M059J (cell line): Measurements from ENCODE around the gene RPGRIP1. TPM values are rescaled to one million over a fixed set of nuclear protein-coding genes. Genes with fewer than 3 reads are reported as not detected.
"Not testable (repeated sequence)": the region's sequence is repeated elsewhere in the genome, so short reads cannot be mapped to it uniquely, and the experiment has no call there.

Source experiments
- DNase-seq: peaks from one replicate; pipeline ENCODE4 v3.0.0-alpha.2; 2012; ENCODE audit warnings: low read depth
- total RNA-seq: library from RNA; depleted of rRNA; stranded (reverse); fragments of >200 nt; shearing (Covaris generic); gene quantifications from 2 replicates; pipeline ENCODE4 v1.2.3, GENCODE V29; 2014; rRNA removed

Gene RPGRIP1
- total RNA-seq, 1 experiment from 2014 or later: not detected

- no peak for DNase-seq
Observed at GRCh38 chr14:21299562-21300130, 19.8 kb downstream of the RPGRIP1 start.

GRCh38 chr14:21300892-21301291, 21.0 kb downstream of the RPGRIP1 start:
- no peak for DNase-seq

- no peak for DNase-seq
Observed at GRCh38 chr14:21302013-21302835, 22.3 kb downstream of the RPGRIP1 start.

GRCh38 chr14:21302836-21303140, 22.9 kb downstream of the RPGRIP1 start:
- not testable (repeated sequence) for DNase-seq

- no peak for DNase-seq
Observed at GRCh38 chr14:21307637-21308036, 27.8 kb downstream of the RPGRIP1 start.

- DNase-seq: no peak
Observed at GRCh38 chr14:21308132-21308478, 28.2 kb downstream of the RPGRIP1 start.

GRCh38 chr14:21308479-21309237, 28.8 kb downstream of the RPGRIP1 start:
- DNase-seq: peak; percentile 80

GRCh38 chr14:21309238-21309636, 29.4 kb downstream of the RPGRIP1 start:
- no peak for DNase-seq

GRCh38 chr14:21309956-21310355, 30.1 kb downstream of the RPGRIP1 start:
- DNase-seq: no peak

- DNase-seq: no peak
Observed at GRCh38 chr14:21311614-21312013, 31.7 kb downstream of the RPGRIP1 start.

- no peak for DNase-seq
Observed at GRCh38 chr14:21313512-21313911, 33.6 kb downstream of the RPGRIP1 start.

- no peak for DNase-seq
Observed at GRCh38 chr14:21317398-21317797, 37.5 kb downstream of the RPGRIP1 start.

GRCh38 chr14:21320913-21321312, 41.0 kb downstream of the RPGRIP1 start:
- DNase-seq: no peak

GRCh38 chr14:21322716-21323115, 42.8 kb downstream of the RPGRIP1 start:
- DNase-seq: peak; percentile 11

GRCh38 chr14:21326972-21327371, 47.1 kb downstream of the RPGRIP1 start:
- no peak for DNase-seq

Other genes with a start within 250 kb of the RPGRIP1 start
- gene TPPP2, start 249.9 kb upstream of the RPGRIP1 start, total RNA-seq: not detected in 2 replicates
- not detected in 2 replicates for gene RNASE13, start 245.3 kb upstream of the RPGRIP1 start, total RNA-seq
- not detected in 2 replicates for gene RNASE7, start 237.7 kb upstream of the RPGRIP1 start, total RNA-seq
- gene RNASE8, start 222.3 kb upstream of the RPGRIP1 start, total RNA-seq: not detected in 2 replicates
- 12.0 and 24.8 TPM in 2 replicates for gene ARHGEF40, start 209.8 kb upstream of the RPGRIP1 start, total RNA-seq
- 5.3 and 12.1 TPM in 2 replicates for gene ZNF219, start 181.4 kb upstream of the RPGRIP1 start, total RNA-seq
- not detected in 2 replicates for gene TMEM253, start 179.0 kb upstream of the RPGRIP1 start, total RNA-seq
- not detected in 2 replicates for gene OR5AU1, start 124.0 kb upstream of the RPGRIP1 start, total RNA-seq
- gene HNRNPC, start 10.6 kb upstream of the RPGRIP1 start, total RNA-seq: 821 and 1,019 TPM in 2 replicates
- 76.9 and 115 TPM in 2 replicates for gene SUPT16H, start 103.9 kb downstream of the RPGRIP1 start, total RNA-seq
- 26.7 and 55.9 TPM in 2 replicates for gene CHD8, start 176.0 kb downstream of the RPGRIP1 start, total RNA-seq
- 22.6 and 28.2 TPM in 2 replicates for gene RAB2B, start 196.9 kb downstream of the RPGRIP1 start, total RNA-seq
- 18.5 and 40.5 TPM in 2 replicates for gene TOX4, start 197.1 kb downstream of the RPGRIP1 start, total RNA-seq
- 31.0 and 35.0 TPM in 2 replicates for gene METTL3, start 231.3 kb downstream of the RPGRIP1 start, total RNA-seq
- 1.1 and 2.3 TPM in 2 replicates for gene SALL2, start 246.3 kb downstream of the RPGRIP1 start, total RNA-seq